SK-N-MC (cell line): Measurements from ENCODE around the gene BSDC1.

Source experiments
- EZH2 ChIP-seq: fragments of 200-600 bp; sonication (generic); IDR thresholded peaks from one replicate; pipeline ENCODE4 v1.6.1; 2017; ENCODE audit warnings: antibody characterized with exemption
- FOXP2 ChIP-seq: optimal IDR thresholded peaks from 2 replicates; pipeline ENCODE3; 2011; ENCODE audit warnings: mild to moderate bottlenecking, moderate library complexity; ENCODE audit not compliant: insufficient read depth; ENCODE audit errors: extremely low read length, control extremely low read depth
- POLR2AphosphoS5 ChIP-seq: IDR thresholded peaks from 2 replicates; pipeline ENCODE4 v1.6.1; 2012; ENCODE audit warnings: mild to moderate bottlenecking, low read depth, low read length, borderline replicate concordance

- no peak for TF ChIP-seq FOXP2
- no peak for TF ChIP-seq EZH2
- no peak for TF ChIP-seq POLR2AphosphoS5
Observed at GRCh38 chr1:32345289-32345827, 48.9 kb downstream of the BSDC1 start.
